Measurements from ENCODE around the gene MAPK11.

MAPK11 gene

GRCh38 chr22:50286275-50286674, 16.1 kb upstream of the MAPK11 start:
- DNase-seq (ENCODE audit: extremely low spot score) = no peak
- CTCF ChIA-PET = no interaction called here
- POLR2A ChIA-PET = no interaction called here
- TF ChIP-seq ZNF384 (IDR thresholded peaks at IDR 0.05) = no peak
- no peak for TF ChIP-seq BHLHE40 (IDR thresholded peaks at IDR 0.05; ENCODE audit: borderline replicate concordance)
- TF ChIP-seq SUZ12 (IDR thresholded peaks at IDR 0.05) = no peak
- no peak for TF ChIP-seq L3MBTL2 (conservative IDR thresholded peaks at IDR 0.05)
- no peak for TF ChIP-seq PKNOX1 (IDR thresholded peaks at IDR 0.05)
- no peak for TF ChIP-seq CTBP1 (IDR thresholded peaks at IDR 0.05; ENCODE audit: borderline replicate concordance)
- no peak for TF ChIP-seq FOXA1 (IDR thresholded peaks at IDR 0.05)
- TF ChIP-seq TARDBP (IDR thresholded peaks at IDR 0.05) = no peak
- TF ChIP-seq FOXK2 (IDR thresholded peaks at IDR 0.05) = no peak
- TF ChIP-seq SP1 (IDR thresholded peaks at IDR 0.05) = no peak
- TF ChIP-seq NFRKB (IDR thresholded peaks at IDR 0.05) = no peak
- no peak for TF ChIP-seq ARNT (IDR thresholded peaks at IDR 0.05)

- DNase-seq (ENCODE audit: extremely low spot score) = no peak
- POLR2A ChIA-PET = no interaction called here
- TF ChIP-seq ELF4 (IDR thresholded peaks at IDR 0.05) (no peak), TARDBP (IDR thresholded peaks at IDR 0.05) (no peak)
- CTCF ChIA-PET = no interaction called here
Measured at GRCh38 chr22:50285568-50286229, 15.5 kb upstream of the MAPK11 start.

GRCh38 chr22:50284479-50284878, 14.3 kb upstream of the MAPK11 start:
- DNase-seq (ENCODE audit: extremely low spot score) = no peak
- TF ChIP-seq ZNF384 (IDR thresholded peaks at IDR 0.05) (no peak), FOXM1 (IDR thresholded peaks at IDR 0.05; ENCODE audit: borderline replicate concordance) (no peak), LEF1 (IDR thresholded peaks at IDR 0.05; ENCODE audit: borderline replicate concordance) (no peak), FOXA1 (IDR thresholded peaks at IDR 0.05) (no peak), SP1 (IDR thresholded peaks at IDR 0.05) (no peak), SUZ12 (IDR thresholded peaks at IDR 0.05) (no peak), NFRKB (IDR thresholded peaks at IDR 0.05) (no peak), PKNOX1 (IDR thresholded peaks at IDR 0.05) (no peak), TARDBP (IDR thresholded peaks at IDR 0.05) (no peak), L3MBTL2 (conservative IDR thresholded peaks at IDR 0.05) (no peak), ELF4 (IDR thresholded peaks at IDR 0.05) (no peak), BHLHE40 (IDR thresholded peaks at IDR 0.05; ENCODE audit: borderline replicate concordance) (no peak), CTBP1 (IDR thresholded peaks at IDR 0.05; ENCODE audit: borderline replicate concordance) (no peak), FOXK2 (IDR thresholded peaks at IDR 0.05) (no peak)
- POLR2A ChIA-PET = no interaction called here
- CTCF ChIA-PET = no interaction called here

- ChIA-PET CTCF (no interaction called here), POLR2A (no interaction called here)
- TF ChIP-seq HDGF (IDR thresholded peaks at IDR 0.05; ENCODE audit: borderline replicate concordance) = no peak
- no peak for TF ChIP-seq ZNF384 (IDR thresholded peaks at IDR 0.05)
- no peak for TF ChIP-seq ELF4 (IDR thresholded peaks at IDR 0.05)
- no peak for TF ChIP-seq SP1 (IDR thresholded peaks at IDR 0.05)
- no peak for TF ChIP-seq PKNOX1 (IDR thresholded peaks at IDR 0.05)
- TF ChIP-seq FOXA1 (IDR thresholded peaks at IDR 0.05) = no peak
- TF ChIP-seq TARDBP (IDR thresholded peaks at IDR 0.05) = no peak
- no peak for DNase-seq (ENCODE audit: extremely low spot score)
Measured at GRCh38 chr22:50283821-50284220, 13.6 kb upstream of the MAPK11 start.

DNA sequence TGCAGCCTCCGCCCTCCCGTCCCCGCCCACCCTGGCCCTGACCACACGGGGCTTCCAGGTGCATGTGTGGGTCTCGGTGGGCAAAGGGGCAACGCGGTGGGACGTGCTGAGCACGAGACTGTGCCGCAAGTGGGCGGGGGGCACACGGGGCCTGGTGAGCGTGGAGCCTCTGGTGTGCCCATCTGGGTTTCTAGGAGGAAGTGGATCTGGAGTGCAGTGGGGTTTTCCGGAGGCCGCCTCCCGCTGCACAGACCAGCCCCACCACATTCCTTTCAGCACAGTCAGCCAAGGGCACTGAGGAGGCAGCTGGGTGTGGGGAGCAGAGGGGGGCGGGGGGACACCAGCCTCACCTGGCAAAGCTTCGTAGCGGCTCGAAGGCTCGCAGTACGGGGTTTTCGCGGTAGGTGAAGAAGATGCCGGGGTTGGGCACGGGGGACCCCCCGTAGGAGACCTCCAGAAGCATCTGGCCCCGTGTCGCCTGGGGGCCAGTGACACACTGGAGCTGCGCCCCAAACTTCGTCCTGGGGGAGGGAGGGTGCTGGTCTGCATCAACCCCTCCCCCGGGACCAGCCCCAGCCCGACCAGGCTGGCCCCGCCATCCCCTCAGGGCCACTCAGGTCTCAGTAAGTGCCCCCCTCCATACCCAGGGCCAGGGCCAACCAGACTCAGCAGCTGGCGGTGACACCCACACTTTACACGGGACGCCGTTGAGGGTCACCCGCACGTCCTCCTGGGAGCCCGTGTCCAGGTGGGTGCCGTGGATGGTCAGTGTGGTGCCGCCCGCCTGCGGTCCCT, 12.4 kb upstream of the MAPK11 start:
- POLR2A ChIA-PET = no interaction called here
- DNase-seq (ENCODE audit: extremely low spot score) = no peak
- TF ChIP-seq FOXM1 (IDR thresholded peaks at IDR 0.05; ENCODE audit: borderline replicate concordance) (no peak), ELF4 (IDR thresholded peaks at IDR 0.05) (no peak), HDGF (IDR thresholded peaks at IDR 0.05; ENCODE audit: borderline replicate concordance) (no peak), SP1 (IDR thresholded peaks at IDR 0.05) (no peak), FOXK2 (IDR thresholded peaks at IDR 0.05) (no peak), FOXA1 (IDR thresholded peaks at IDR 0.05) (no peak), BHLHE40 (IDR thresholded peaks at IDR 0.05; ENCODE audit: borderline replicate concordance) (no peak), TARDBP (IDR thresholded peaks at IDR 0.05) (no peak), ARNT (IDR thresholded peaks at IDR 0.05) (no peak), NFRKB (IDR thresholded peaks at IDR 0.05) (no peak), LEF1 (IDR thresholded peaks at IDR 0.05; ENCODE audit: borderline replicate concordance) (no peak), L3MBTL2 (conservative IDR thresholded peaks at IDR 0.05) (no peak), SUZ12 (IDR thresholded peaks at IDR 0.05) (no peak), ZNF384 (IDR thresholded peaks at IDR 0.05) (no peak), PKNOX1 (IDR thresholded peaks at IDR 0.05) (no peak), CTBP1 (IDR thresholded peaks at IDR 0.05; ENCODE audit: borderline replicate concordance) (no peak)
- CTCF ChIA-PET = no interaction called here

All from HEK293T (cell line).